NCI-H82 treated with DMSO at 0.1 percent for 48 hours (cell line): ENCODE data around the gene PPP1R9B.

Source experiments
- DNase-seq: peaks from one replicate; lab custom pipeline; 2025; ENCODE audit not compliant: unreplicated experiment; lab: John Stamatoyannopoulos, UW

PPP1R9B gene

GRCh38 chr17:50094243-50094752, 56.2 kb downstream of the PPP1R9B start:
- peak; percentile 76 for DNase-seq

- no peak for DNase-seq
Observed at GRCh38 chr17:50093807-50094206, 56.7 kb downstream of the PPP1R9B start.

GRCh38 chr17:50093246-50093645, 57.2 kb downstream of the PPP1R9B start:
- no peak for DNase-seq

GRCh38 chr17:50091918-50092285, 58.6 kb downstream of the PPP1R9B start:
- no peak for DNase-seq

- DNase-seq = no peak
Observed at GRCh38 chr17:50090971-50091917, 59.2 kb downstream of the PPP1R9B start.

- DNase-seq = no peak
Observed at GRCh38 chr17:50090071-50090470, 60.4 kb downstream of the PPP1R9B start.

GRCh38 chr17:50088952-50089825, 61.3 kb downstream of the PPP1R9B start:
- DNase-seq = no peak

GRCh38 chr17:50087912-50088405, 62.5 kb downstream of the PPP1R9B start:
- DNase-seq = no peak

- peak; percentile 47 for DNase-seq
Observed at GRCh38 chr17:50087246-50087911, 63.1 kb downstream of the PPP1R9B start.
